Mucosa of rectum (tissue), 2 donors: ENCODE data around the gene IDH3G.

Source experiments
- H3K27ac ChIP-seq, 2 donors: one replicate each; pipeline ENCODE4 v1.7.0; 2013; ENCODE audit warnings: inconsistent platforms in 2 of 2, low read depth in 2 of 2, low read length in 2 of 2
- H3K27me3 ChIP-seq, 2 donors: one replicate each; pipeline ENCODE4 v1.7.0; 2013; ENCODE audit warnings: low read length in 2 of 2; ENCODE audit not compliant: control insufficient read depth in 2 of 2, insufficient read depth in 2 of 2
- H3K36me3 ChIP-seq, 2 donors: one replicate each; pipeline ENCODE4 v1.7.0; 2013; ENCODE audit warnings: low read length in 2 of 2; ENCODE audit not compliant: control insufficient read depth in 2 of 2, insufficient read depth in 2 of 2
- H3K4me1 ChIP-seq, 2 donors: one replicate each; pipeline ENCODE4 v1.7.0; 2013; ENCODE audit warnings: low read length in 2 of 2, mild to moderate bottlenecking in 1 of 2; ENCODE audit not compliant: control insufficient read depth in 2 of 2, insufficient read depth in 2 of 2
- H3K4me3 ChIP-seq, 2 donors: one replicate each; pipeline ENCODE4 v1.7.0; 2013; ENCODE audit warnings: low read length in 2 of 2
- H3K9ac ChIP-seq, 2 donors: one replicate each; pipeline ENCODE4 v1.7.0; 2013; ENCODE audit warnings: low read length in 2 of 2, low read depth in 1 of 2, mild to moderate bottlenecking in 1 of 2
- H3K9me3 ChIP-seq, 2 donors: one replicate each; pipeline ENCODE4 v1.7.0; 2013; ENCODE audit warnings: low read length in 2 of 2; ENCODE audit not compliant: control insufficient read depth in 2 of 2
- donor health status: healthy.
- donor health status: Normal muscosa, but diverticular disease.

IDH3G gene

DNA sequence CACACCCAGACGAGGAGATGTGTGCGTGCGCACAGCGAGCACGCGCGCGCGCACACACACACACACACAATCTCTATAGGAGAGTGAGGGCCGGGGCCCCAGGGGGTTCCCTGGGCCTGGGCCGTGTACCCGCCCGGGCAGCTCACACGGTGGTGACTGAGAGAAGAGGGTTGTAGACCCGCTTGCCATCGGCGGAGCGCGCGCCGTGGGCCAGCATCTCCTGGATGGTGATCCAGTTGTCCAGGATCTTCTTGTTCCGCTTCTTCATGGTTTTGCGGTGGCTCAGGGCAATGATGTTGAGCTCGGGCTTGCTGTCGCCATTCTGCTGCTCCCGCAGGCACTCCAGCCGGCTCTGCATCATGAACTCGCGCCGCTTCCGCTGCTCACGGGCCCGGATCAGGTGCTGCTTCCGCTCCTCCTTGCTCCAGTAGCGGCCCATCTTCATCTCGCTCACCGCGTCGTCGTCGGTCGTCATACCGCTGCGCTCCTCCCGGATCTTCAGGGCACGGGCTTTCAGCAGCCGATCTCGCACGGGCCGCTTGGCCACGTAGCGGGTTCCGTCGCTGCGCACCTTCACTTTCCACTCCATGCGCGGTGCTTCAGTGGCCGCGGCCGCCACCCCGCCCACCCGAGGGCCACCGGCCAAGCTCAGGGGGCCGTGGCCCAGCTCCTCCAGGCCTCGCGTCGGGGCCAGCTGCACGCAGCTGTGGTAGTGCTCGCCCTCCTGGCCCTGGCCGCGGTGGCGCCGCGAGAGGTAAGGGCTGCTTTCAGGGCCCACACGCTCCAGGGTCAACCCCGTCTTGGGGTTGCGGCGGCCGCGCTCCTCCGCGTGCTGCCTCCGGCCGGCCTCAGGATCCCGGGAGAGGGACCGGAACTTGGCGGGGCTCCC, 9.3 kb upstream of the IDH3G start:
- no peaks in the 10 kb centered on the region for H3K9me3 ChIP-seq
- H3K36me3 ChIP-seq, result peaks cover 0 to 4% of the 10 kb centered on the region in 2 donors
- no peak overlapping the region for H3K27ac ChIP-seq
- no peak overlapping the region for H3K9ac ChIP-seq
- H3K27me3 ChIP-seq, result peaks cover 0 to 2% of the 10 kb centered on the region in 2 donors
- no peak overlapping the region for H3K4me3 ChIP-seq
- no peaks in the 10 kb centered on the region for H3K4me1 ChIP-seq

DNA sequence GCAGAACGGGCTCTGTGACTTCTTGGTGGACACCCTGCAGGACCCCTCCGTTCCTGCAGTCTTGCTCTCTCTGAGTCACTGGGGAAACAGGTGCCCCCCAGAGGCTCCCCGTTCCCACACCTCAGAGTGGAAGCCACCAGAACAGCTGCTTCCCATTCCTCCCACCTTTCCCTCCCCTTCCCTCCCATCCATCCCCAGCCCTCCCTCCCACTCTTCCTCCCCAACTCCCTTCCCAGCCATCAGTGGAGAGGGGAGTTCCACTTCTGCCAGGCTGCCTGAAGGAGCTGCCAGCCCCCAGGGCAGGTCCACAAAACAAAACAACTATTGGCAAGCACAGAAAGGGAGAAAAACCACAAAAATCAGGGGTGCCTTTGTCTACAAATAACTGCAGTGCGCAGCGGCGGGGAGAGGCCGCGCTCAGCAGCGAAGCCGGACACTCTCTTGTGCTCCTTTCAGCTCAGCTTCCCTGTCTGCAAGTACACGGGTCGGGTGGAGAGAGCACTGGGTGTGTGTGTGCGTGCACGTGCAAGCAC, 8.4 kb upstream of the IDH3G start:
- Histone ChIP-seq H3K9me3 (no peaks in the 10 kb centered on the region), H3K4me1 (no peaks in the 10 kb centered on the region), H3K4me3 (no peak overlapping the region), H3K9ac (no peak overlapping the region), H3K27ac (no peak overlapping the region), H3K36me3 (peaks cover 0 to 8% of the 10 kb centered on the region in 2 donors), H3K27me3 (peaks cover 0 to 2% of the 10 kb centered on the region in 2 donors)

DNA sequence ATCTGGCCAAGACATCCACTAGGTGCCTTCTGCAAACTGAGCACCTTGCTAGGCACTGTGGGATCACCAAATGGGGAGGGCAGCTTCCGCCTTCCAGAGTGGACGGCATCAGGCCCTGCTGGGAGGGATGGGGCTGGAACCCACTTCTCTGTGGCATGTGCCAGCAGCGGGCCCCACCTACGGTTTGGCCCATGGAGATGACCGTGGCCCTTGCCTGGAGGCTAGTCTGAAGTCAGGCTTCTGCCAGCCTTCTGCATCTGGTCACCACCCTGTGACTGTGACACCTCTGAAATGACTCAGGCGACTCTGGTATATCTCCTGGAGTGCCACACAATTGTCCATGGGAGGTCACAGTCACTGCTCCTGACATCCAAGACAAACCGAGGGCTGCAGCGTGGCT, 7.5 kb upstream of the IDH3G start:
- no peak overlapping the region for H3K4me3 ChIP-seq
- no peak overlapping the region for H3K27ac ChIP-seq
- H3K4me1 ChIP-seq, result no peaks in the 10 kb centered on the region
- H3K27me3 ChIP-seq, result peaks cover 0 to 2% of the 10 kb centered on the region in 2 donors
- no peaks in the 10 kb centered on the region for H3K9me3 ChIP-seq
- H3K36me3 ChIP-seq, result peaks cover 0 to 11% of the 10 kb centered on the region in 2 donors
- H3K9ac ChIP-seq, result no peak overlapping the region

DNA sequence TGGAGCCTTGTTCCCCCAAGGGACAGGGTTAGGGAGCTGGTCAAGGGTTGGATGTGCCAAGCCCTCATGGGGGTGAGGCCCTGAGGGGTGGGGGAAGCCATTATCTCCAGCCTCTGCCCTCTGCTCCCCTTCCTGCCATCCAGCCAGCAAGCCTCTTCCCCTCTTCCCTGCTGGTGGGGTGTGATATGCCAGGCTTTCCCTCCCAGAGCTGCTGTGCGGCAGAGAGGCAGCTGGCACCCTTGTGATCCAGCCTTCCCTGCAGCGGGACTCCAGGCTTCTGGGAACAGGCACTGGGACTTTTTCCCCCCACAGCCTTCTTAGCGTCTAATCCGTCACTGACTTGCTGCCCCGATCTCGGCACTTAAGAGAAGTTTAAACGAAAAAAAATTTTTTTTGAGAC, 6.6 kb upstream of the IDH3G start:
- Histone ChIP-seq H3K9ac (no peak overlapping the region), H3K4me3 (no peak overlapping the region), H3K27ac (no peak overlapping the region), H3K4me1 (peaks cover 3% of the 10 kb centered on the region in 2 donors), H3K27me3 (peaks cover 0 to 2% of the 10 kb centered on the region in 2 donors), H3K36me3 (peaks cover 0 to 11% of the 10 kb centered on the region in 2 donors), H3K9me3 (no peaks in the 10 kb centered on the region)

DNA sequence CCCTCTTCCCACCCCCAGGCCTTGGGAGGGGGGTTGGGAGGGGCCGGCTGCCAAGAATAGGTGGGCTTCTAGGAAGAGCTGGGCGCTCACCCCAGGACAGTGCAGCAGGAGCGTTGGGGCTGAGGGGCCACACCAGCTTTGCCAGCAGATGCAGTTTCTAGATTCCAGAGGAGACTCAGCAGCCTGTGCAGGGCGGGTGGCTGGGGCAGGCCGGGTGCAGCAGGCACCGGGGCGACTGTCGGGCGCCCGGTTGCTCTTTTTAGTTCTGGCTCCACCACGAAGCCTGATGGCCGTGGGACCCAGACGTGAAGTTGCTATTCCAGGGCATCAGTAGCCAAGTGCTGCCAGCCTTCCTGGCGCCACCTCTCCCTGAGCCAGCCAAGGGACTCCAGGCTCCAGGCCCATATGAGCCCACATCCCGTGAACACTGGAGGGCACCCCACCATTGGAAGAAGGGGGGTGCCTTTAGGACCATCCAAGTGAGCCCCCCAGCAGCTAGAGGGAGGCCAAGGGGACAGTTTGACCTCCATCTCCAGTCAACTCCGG, 6.1 kb upstream of the IDH3G start:
- Histone ChIP-seq H3K36me3 (peaks cover 0 to 11% of the 10 kb centered on the region in 2 donors), H3K27ac (no peak overlapping the region), H3K4me3 (no peak overlapping the region), H3K9ac (no peak overlapping the region), H3K27me3 (peaks cover 0 to 2% of the 10 kb centered on the region in 2 donors), H3K9me3 (no peaks in the 10 kb centered on the region), H3K4me1 (peaks cover 7% of the 10 kb centered on the region in 2 donors)

DNA sequence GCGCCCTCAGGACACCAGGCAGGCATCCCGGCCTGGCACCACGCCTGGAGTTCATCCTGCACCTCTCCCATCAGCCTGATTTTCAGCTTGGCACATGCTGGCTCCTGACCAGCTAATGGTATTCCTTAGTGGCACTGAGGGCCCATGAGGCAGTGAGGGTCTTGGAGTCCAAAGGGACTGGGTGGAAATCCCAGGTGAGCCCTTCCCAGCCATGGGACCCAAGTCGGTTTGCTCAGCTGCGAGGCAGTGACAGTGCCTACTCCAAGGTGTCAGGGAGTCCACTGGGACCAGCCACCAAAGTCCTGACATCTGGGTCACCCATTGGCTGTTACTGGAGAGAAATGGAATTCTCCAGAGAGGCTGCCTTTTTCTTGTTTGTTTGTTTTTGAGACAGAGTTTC, 5.2 kb upstream of the IDH3G start:
- no peak overlapping the region for H3K27ac ChIP-seq
- H3K27me3 ChIP-seq, result peaks cover 0 to 2% of the 10 kb centered on the region in 2 donors
- no peak overlapping the region for H3K9ac ChIP-seq
- H3K9me3 ChIP-seq, result no peaks in the 10 kb centered on the region
- H3K4me3 ChIP-seq, result no peak overlapping the region
- peaks cover 8% of the 10 kb centered on the region in 2 donors for H3K4me1 ChIP-seq
- H3K36me3 ChIP-seq, result peaks cover 0 to 11% of the 10 kb centered on the region in 2 donors

DNA sequence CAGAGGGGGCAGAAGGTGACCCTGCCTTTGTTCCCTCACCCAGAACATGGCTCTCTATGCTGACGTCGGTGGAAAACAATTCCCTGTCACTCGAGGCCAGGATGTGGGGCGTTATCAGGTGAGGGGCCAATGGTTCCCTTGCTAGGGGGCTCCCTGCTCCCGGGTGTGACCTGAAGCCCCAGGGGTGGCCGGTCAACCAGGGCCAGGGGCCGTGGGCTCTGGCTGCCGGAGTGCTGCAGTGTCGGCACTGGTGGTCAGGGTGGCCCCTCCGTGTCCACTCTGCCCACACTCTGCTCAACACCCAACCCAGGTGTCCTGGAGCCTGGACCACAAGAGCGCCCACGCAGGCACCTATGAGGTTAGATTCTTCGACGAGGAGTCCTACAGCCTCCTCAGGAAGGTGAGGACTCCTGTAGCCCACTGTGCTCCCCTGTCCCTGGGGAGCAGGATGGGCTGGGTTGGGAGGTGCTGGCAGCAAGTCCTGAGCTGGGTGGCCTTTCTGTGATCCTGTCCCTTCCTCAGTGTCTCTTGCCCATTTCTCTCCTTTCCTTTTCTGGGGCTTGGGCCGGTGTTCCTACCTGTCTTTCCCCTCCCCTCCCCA, 3.3 kb upstream of the IDH3G start:
- no peak overlapping the region for H3K4me3 ChIP-seq
- peaks cover 0 to 15% of the 10 kb centered on the region in 2 donors for H3K36me3 ChIP-seq
- H3K9ac ChIP-seq, result no peak overlapping the region
- peaks cover 0 to 2% of the 10 kb centered on the region in 2 donors for H3K27me3 ChIP-seq
- peaks cover 9 to 16% of the 10 kb centered on the region in 2 donors for H3K4me1 ChIP-seq
- no peaks in the 10 kb centered on the region for H3K9me3 ChIP-seq
- no peak overlapping the region for H3K27ac ChIP-seq

DNA sequence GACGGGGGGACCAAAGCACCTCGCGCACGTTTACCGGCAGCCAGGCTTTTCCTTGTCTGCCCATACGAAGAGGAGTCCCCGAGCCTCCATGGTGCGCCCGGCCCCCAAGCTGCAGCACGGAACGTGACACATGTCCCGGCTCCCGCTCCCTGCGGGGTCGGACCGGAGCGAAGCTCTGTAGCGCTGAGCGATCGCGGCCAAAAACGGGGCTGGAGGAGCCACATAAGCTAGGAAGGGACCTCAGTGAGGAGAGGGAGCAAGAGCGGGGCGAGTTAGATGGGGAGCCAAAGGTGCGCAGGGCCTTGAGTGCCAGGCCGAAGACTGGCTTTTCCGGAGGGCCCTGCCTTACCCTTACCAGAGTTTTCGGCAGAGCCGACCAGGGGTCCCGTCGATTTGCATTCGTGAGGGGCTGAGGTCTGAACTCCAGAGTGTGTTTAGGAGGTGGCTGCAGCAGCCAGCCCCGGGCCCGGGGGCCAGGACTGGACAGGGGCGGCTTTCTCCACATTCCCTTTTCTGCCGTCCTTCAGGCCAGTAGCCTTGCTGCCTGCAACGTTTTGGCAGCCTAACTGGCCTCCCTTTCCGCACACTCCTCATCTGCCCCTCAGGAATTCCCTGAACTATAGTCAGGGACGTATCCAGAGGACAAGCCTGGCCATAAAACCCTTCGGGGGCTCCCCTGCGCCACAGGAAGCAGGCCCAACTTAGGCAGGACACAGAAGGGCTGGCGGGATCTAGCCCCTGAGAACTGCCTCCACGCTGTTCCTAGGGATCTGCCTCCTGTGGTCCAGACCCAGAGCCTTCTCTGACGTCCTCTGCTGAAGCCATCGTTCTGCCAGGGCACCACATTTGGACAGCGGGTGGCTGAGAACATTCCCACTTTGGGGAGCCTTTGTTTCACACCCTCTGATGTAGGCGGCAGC, 982 bp upstream of the IDH3G start:
- H3K9ac ChIP-seq, result peak overlapping the region; percentile 65 to 72
- H3K27ac ChIP-seq, result peak overlapping the region; percentile 92 to 95
- peaks cover 11 to 16% of the 10 kb centered on the region in 2 donors for H3K4me1 ChIP-seq
- peaks cover 0 to 19% of the 10 kb centered on the region in 2 donors for H3K36me3 ChIP-seq
- no peaks in the 10 kb centered on the region for H3K27me3 ChIP-seq
- H3K9me3 ChIP-seq, result no peaks in the 10 kb centered on the region
- peak overlapping the region; percentile 80 for H3K4me3 ChIP-seq

DNA sequence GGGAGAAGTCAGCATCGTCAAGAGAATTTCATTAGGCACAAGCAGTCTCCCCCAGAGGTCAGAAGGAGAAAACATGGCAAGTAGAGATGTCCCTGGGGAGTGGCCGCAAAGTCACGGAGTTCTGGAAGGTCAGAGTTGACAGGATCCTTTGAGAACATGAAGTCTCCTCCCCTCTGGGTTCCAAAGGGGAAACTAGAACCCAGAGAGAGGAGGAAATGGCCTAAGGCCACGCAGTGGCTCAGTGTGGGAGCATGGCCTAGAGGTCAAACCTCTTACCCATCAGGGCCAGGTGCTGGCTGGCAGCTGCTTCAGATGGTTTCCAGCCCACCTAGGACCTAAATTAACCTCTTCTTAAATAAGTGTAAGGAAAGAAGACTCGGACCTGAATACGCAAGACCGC, 884 bp downstream of the IDH3G start:
- no peaks in the 10 kb centered on the region for H3K27me3 ChIP-seq
- peak overlapping the region; percentile 80 for H3K4me3 ChIP-seq
- H3K9ac ChIP-seq, result peak overlapping the region; percentile 80 to 85
- H3K4me1 ChIP-seq, result peaks cover 11 to 16% of the 10 kb centered on the region in 2 donors
- H3K36me3 ChIP-seq, result peaks cover 7 to 18% of the 10 kb centered on the region in 2 donors
- H3K9me3 ChIP-seq, result no peaks in the 10 kb centered on the region
- H3K27ac ChIP-seq, result peak overlapping the region; percentile 92 to 95
